Cardiac fibroblast (primary cell): ENCODE data around the gene MPIG6B.

ENCODE experiments used
- DNase-seq, 2 donors: peaks; one replicate each; pipeline versions ENCODE4 v3.0.0 to v3.0.0-alpha.2; 2010; ENCODE audit warnings: low read depth in 2 of 2
- H3K4me3 ChIP-seq, 2 donors: replicated peaks in 1 of 2; 1 replicate in 1 of 2; 2 replicates in 1 of 2; pipeline ENCODE4 v1.5.1; 2011; ENCODE audit warnings: low read depth in 2 of 2, low read length in 2 of 2, mild to moderate bottlenecking in 2 of 2, moderate library complexity in 1 of 2
- TF ChIP-seq, protein P1 (sequence below): IDR thresholded peaks from one replicate; pipeline ENCODE4 v1.5.1; 2011; ENCODE audit warnings: low read depth, mild to moderate bottlenecking, low read length, inconsistent platforms

The MPIG6B gene

DNA sequence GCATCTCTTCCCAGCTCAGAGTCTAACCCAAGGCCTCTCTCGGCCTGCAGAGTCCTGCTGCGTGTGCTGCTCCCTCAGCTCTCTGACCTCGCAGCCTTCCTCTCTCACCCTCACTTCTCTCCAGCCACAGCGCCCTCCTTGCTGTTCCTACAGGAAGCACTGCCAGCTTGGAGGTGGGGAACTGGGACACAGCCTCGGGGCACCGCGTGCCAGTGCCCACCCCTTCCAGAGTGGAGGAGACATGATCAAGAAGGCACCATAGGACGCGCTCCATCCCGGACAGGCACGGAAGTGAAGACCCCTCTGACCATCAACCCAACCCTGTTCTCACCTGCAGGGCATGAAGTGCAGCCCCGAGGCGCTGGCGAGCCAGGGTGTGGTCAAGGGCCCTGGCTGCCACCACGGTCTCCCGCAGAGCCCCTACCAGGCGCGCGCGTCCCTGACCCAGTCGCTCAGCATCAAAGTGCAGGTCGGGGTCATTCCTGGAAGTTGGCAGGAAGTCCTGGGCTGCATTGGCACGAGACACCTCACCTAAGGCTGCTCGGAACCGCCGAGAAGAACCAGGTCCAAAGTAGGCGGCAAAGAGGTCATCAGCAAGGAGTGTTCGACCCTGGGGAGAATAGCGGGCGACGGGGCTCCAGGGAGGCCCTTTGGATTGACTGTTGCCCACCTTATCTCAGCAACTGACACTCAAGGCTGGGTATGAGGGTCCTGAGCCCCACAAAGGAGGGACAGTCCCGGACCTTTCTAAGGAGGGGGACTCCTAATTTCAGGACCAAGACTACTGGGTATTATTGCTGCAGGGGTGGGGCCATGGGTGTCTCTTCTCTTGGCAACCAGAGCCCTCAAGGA, 52.7 kb downstream of the MPIG6B start:
- TF ChIP-seq, protein P1, sequence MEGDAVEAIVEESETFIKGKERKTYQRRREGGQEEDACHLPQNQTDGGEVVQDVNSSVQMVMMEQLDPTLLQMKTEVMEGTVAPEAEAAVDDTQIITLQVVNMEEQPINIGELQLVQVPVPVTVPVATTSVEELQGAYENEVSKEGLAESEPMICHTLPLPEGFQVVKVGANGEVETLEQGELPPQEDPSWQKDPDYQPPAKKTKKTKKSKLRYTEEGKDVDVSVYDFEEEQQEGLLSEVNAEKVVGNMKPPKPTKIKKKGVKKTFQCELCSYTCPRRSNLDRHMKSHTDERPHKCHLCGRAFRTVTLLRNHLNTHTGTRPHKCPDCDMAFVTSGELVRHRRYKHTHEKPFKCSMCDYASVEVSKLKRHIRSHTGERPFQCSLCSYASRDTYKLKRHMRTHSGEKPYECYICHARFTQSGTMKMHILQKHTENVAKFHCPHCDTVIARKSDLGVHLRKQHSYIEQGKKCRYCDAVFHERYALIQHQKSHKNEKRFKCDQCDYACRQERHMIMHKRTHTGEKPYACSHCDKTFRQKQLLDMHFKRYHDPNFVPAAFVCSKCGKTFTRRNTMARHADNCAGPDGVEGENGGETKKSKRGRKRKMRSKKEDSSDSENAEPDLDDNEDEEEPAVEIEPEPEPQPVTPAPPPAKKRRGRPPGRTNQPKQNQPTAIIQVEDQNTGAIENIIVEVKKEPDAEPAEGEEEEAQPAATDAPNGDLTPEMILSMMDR, result no peak
- no peak for DNase-seq
- H3K4me3 ChIP-seq, result no peak overlapping the region
